Liver (tissue), 3 donors: ENCODE measurements around the gene ZNHIT6.
A peak's percentile ranks its signal among the peaks of the same experiment; 100 is the strongest.

Experiments
- EGR1 ChIP-seq, 2 donors: IDR thresholded peaks; 2 replicates each; pipeline ENCODE4 v1.6.1; 2016 to 2018; ENCODE audit warnings: antibody characterized with exemption in 2 of 2, low read depth in 2 of 2
- RAD21 ChIP-seq, 2 donors: IDR thresholded peaks; 2 replicates each; pipeline ENCODE4 v1.6.1; 2016; ENCODE audit warnings: antibody characterized with exemption in 2 of 2, mild to moderate bottlenecking in 2 of 2
- SP1 ChIP-seq: IDR thresholded peaks from 2 replicates; pipeline ENCODE4 v1.6.1; 2018; ENCODE audit warnings: antibody characterized with exemption, mild to moderate bottlenecking
- YY1 ChIP-seq: IDR thresholded peaks from 2 replicates; pipeline ENCODE4 v1.6.1; 2016; ENCODE audit warnings: antibody characterized with exemption, mild to moderate bottlenecking
- TF ChIP-seq, protein P1 (sequence below): fragments of 150-350 bp; IDR thresholded peaks from 2 replicates; pipeline ENCODE4 v1.5.1; 2017; ENCODE audit warnings: improper control_type of control experiment, low read depth, low read length; ENCODE audit not compliant: missing input control
- TF ChIP-seq, protein P2 (sequence below): IDR thresholded peaks from 2 replicates; pipeline ENCODE4 v1.6.1; 2016; ENCODE audit warnings: antibody characterized with exemption, mild to moderate bottlenecking
- donor health status: healthy.
- donor health status: healthy.

DNA sequence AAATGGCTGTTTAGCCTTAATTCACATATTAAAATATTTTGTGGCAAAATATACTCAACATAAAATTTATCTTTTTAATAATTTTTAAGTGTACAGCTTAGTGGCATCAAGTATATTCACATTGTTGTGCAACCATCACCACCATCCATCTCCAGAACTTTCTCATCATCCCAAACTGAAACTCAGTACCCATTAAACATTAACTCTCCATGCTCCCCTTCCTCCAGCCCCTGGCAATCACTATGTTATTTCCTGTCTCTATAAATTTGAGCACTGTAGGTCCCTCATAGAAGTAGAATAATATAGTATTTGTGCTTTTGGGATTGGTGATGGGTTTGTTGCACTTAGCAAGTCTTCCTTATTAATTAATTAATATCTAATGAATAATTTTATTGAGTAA, 98.3 kb downstream of the ZNHIT6 start:
- TF ChIP-seq YY1 (no peak), RAD21 (IDR thresholded peaks at IDR 0.05) (peak in 1 of 2 donors; percentile 9), SP1 (no peak), EGR1 (IDR thresholded peaks at IDR 0.05; ENCODE audit: low read depth in 2 of 2) (no peak)
- TF ChIP-seq, protein P1, sequence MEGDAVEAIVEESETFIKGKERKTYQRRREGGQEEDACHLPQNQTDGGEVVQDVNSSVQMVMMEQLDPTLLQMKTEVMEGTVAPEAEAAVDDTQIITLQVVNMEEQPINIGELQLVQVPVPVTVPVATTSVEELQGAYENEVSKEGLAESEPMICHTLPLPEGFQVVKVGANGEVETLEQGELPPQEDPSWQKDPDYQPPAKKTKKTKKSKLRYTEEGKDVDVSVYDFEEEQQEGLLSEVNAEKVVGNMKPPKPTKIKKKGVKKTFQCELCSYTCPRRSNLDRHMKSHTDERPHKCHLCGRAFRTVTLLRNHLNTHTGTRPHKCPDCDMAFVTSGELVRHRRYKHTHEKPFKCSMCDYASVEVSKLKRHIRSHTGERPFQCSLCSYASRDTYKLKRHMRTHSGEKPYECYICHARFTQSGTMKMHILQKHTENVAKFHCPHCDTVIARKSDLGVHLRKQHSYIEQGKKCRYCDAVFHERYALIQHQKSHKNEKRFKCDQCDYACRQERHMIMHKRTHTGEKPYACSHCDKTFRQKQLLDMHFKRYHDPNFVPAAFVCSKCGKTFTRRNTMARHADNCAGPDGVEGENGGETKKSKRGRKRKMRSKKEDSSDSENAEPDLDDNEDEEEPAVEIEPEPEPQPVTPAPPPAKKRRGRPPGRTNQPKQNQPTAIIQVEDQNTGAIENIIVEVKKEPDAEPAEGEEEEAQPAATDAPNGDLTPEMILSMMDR = no peak
- TF ChIP-seq, protein P2, sequence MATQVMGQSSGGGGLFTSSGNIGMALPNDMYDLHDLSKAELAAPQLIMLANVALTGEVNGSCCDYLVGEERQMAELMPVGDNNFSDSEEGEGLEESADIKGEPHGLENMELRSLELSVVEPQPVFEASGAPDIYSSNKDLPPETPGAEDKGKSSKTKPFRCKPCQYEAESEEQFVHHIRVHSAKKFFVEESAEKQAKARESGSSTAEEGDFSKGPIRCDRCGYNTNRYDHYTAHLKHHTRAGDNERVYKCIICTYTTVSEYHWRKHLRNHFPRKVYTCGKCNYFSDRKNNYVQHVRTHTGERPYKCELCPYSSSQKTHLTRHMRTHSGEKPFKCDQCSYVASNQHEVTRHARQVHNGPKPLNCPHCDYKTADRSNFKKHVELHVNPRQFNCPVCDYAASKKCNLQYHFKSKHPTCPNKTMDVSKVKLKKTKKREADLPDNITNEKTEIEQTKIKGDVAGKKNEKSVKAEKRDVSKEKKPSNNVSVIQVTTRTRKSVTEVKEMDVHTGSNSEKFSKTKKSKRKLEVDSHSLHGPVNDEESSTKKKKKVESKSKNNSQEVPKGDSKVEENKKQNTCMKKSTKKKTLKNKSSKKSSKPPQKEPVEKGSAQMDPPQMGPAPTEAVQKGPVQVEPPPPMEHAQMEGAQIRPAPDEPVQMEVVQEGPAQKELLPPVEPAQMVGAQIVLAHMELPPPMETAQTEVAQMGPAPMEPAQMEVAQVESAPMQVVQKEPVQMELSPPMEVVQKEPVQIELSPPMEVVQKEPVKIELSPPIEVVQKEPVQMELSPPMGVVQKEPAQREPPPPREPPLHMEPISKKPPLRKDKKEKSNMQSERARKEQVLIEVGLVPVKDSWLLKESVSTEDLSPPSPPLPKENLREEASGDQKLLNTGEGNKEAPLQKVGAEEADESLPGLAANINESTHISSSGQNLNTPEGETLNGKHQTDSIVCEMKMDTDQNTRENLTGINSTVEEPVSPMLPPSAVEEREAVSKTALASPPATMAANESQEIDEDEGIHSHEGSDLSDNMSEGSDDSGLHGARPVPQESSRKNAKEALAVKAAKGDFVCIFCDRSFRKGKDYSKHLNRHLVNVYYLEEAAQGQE = no peak
